Omental fat pad (tissue), 4 donors: ENCODE data around the gene SLC5A2. TPM values are rescaled to one million over a fixed set of nuclear protein-coding genes. Genes with fewer than 3 reads are reported as not detected.
"Not testable (repeated sequence)": the region's sequence is repeated elsewhere in the genome, so short reads cannot be mapped to it uniquely, and the experiment has no call there.

Experiments
- ATAC-seq: fragments of 150-250 bp; one replicate; pipeline ENCODE4 v1.9.1; 2016; ENCODE audit warnings: mild to moderate bottlenecking, moderate library complexity; ENCODE audit not compliant: low FRiP score
- DNase-seq: peaks from one replicate; pipeline ENCODE4 v3.0.0-alpha.2; 2019; ENCODE audit warnings: low spot score
- CTCF ChIP-seq, 3 donors: fragments of 450-650 bp; IDR thresholded peaks; one replicate each; pipeline ENCODE4 v1.5.1; 2016 to 2017; ENCODE audit warnings: antibody characterized with exemption in 3 of 3, mild to moderate bottlenecking in 3 of 3, moderate library complexity in 2 of 3
- total RNA-seq, 4 donors: library from RNA; depleted of rRNA; stranded (reverse); fragments of >200 nt; gene quantifications; one replicate each; pipeline ENCODE4 v1.1.0, GENCODE V29; 2016

Gene SLC5A2
- total RNA-seq, 4 donors from 2014 or later: not detected

- TF ChIP-seq CTCF (IDR thresholded peaks at IDR 0.05): no peak
- DNase-seq: no peak
- ATAC-seq: no peak
Observed at GRCh38 chr16:31517800-31518402, 35.0 kb downstream of the SLC5A2 start.

DNA sequence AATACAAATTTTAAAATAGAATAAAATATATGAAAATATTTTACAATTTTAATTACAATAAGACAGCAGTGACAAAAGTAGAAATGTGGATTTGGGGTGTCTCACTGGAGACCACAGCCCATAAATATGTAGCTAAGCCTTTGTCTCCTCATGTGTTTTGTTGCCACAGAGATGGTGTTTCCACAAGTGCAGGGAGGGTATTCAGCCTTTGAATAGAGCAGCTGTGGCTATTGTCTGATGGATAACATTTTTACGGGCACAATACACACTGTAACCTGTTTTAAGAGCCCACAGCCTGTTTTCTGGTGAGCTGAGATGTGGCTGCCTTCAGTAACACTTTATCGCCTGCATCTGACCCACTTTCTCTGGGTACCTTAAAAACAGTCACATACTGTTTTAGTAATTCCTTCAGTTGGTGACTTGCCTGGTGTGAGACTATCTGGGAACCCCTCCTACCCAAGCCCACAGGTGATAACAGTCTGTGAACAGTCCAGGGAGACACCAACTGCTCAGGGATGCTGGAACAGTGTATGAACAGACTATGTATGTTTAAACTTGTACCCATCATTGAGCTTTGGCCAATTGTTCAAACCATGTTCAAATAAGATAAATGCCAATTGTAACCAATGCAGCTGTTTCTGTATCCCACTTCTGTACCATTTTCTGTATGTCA lies 37.0 kb downstream of the SLC5A2 start:
- DNase-seq (no peak), ATAC-seq (no peak)
- TF ChIP-seq CTCF (IDR thresholded peaks at IDR 0.05): no peak

- no peak for ATAC-seq
- no peak for DNase-seq
Observed at GRCh38 chr16:31521368-31521767, 38.4 kb downstream of the SLC5A2 start.

DNA sequence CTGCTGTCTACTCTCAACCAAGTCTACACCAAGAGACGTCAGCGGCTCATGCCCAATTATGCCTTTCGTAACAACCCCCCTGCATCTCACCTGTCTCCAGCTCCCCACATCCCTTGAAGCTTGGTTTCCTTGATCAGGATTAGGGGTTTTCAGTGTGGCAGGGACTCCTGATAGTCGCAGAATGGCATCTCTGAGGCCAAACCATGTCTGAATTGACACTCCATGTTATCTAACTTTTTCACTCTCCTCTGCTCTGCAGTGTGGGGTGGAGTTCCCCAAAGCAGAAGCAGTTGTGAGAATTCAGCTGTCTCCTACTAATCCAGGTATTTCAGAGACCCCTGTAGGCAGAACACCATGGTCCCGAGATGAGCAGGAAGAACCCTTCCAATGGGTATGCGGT lies 39.1 kb downstream of the SLC5A2 start:
- TF ChIP-seq CTCF (IDR thresholded peaks at IDR 0.05): no peak
- ATAC-seq: no peak
- DNase-seq: no peak

More at GRCh38 chr16:31521368-31521767, 38.4 kb downstream of the SLC5A2 start:
- no peak for TF ChIP-seq CTCF (IDR thresholded peaks at IDR 0.05)

DNA sequence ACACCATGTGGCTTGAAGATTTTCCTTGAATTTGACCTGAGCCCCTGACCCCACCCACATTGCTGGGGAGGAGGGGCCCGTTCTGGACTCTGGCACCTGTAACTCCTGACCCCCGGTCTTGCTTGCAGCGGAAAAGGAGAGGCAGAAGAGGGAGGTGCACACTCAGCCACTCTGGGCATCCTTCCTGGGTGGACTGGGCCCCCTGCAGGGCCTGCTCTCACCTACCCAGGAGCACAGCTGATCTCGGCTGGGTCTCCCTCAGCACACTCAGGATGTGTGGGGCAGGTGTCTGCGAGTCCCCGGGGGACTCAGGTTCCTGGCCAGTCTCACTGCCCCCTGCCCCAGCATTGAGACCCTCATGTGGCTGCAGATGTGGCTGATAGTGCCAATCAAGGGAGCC lies 40.8 kb downstream of the SLC5A2 start:
- not testable (repeated sequence) for DNase-seq, ATAC-seq

GRCh38 chr16:31525113-31525512 lies 42.2 kb downstream of the SLC5A2 start:
- ATAC-seq (no peak), DNase-seq (no peak)
- TF ChIP-seq CTCF (IDR thresholded peaks at IDR 0.05): no peak

GRCh38 chr16:31527734-31528274 lies 44.9 kb downstream of the SLC5A2 start, which contains the start of gene AHSP:
Gene AHSP (plus strand): TSS chr16:31527900. CDS start chr16:31528140, 240 bp downstream.
- ATAC-seq (no peak), DNase-seq (no peak)
- TF ChIP-seq CTCF (IDR thresholded peaks at IDR 0.05): no peak
